NCI-H446 (cell line): ENCODE data around the gene P2RX1.
A peak's percentile ranks its signal among the peaks of the same experiment; 100 is the strongest.

Experiments
- DNase-seq, 2 experiments: peaks; one replicate each; lab custom pipeline; 2025; lab: John Stamatoyannopoulos, UW

Gene P2RX1

GRCh38 chr17:3905017-3905520 is 11.2 kb downstream of the P2RX1 start:
- no peak for DNase-seq

GRCh38 chr17:3904501-3904900 is 11.8 kb downstream of the P2RX1 start:
- DNase-seq = no peak

GRCh38 chr17:3903881-3904290 is 12.4 kb downstream of the P2RX1 start:
- no peak for DNase-seq

- DNase-seq = no peak
Observed at GRCh38 chr17:3903051-3903825, 13.0 kb downstream of the P2RX1 start.

- no peak for DNase-seq
Observed at GRCh38 chr17:3900646-3901045, 15.6 kb downstream of the P2RX1 start.

- no peak for DNase-seq
Observed at GRCh38 chr17:3897731-3898130, 18.5 kb downstream of the P2RX1 start.

GRCh38 chr17:3896968-3897235 is 19.4 kb downstream of the P2RX1 start:
- no peak for DNase-seq

- DNase-seq = peak; percentile 50 to 81
Observed at GRCh38 chr17:3896108-3896967, 19.9 kb downstream of the P2RX1 start.

- no peak for DNase-seq
Observed at GRCh38 chr17:3895354-3895753, 20.9 kb downstream of the P2RX1 start.

GRCh38 chr17:3894911-3895343 is 21.3 kb downstream of the P2RX1 start:
- peak in 1 of 2 experiments; percentile 34 for DNase-seq

- no peak for DNase-seq
Observed at GRCh38 chr17:3894188-3894587, 22.1 kb downstream of the P2RX1 start.

GRCh38 chr17:3893720-3894116 is 22.5 kb downstream of the P2RX1 start:
- DNase-seq = no peak

GRCh38 chr17:3893003-3893719 is 23.1 kb downstream of the P2RX1 start, which contains the start of gene CAMKK1:
Gene CAMKK1 (minus strand): TSS chr17:3893053. CDS start chr17:3885687, 7,366 bp downstream.
- DNase-seq = peak; percentile 35 to 91

GRCh38 chr17:3892095-3892998 is 23.9 kb downstream of the P2RX1 start:
- DNase-seq = peak in 1 of 2 experiments; percentile 19

- DNase-seq = no peak
Observed at GRCh38 chr17:3891626-3892094, 24.6 kb downstream of the P2RX1 start.

GRCh38 chr17:3890878-3891219 is 25.4 kb downstream of the P2RX1 start:
- no peak for DNase-seq

- peak in 1 of 2 experiments; percentile 73 for DNase-seq
Observed at GRCh38 chr17:3890082-3890877, 26.0 kb downstream of the P2RX1 start.

GRCh38 chr17:3889325-3890012 is 26.8 kb downstream of the P2RX1 start:
- DNase-seq = no peak

- peak; percentile 73 to 94 for DNase-seq
Observed at GRCh38 chr17:3888343-3889171, 27.7 kb downstream of the P2RX1 start.
